ENCODE data around the gene PLPP3. TPM values are rescaled to one million over a fixed set of nuclear protein-coding genes. Genes with fewer than 3 reads are reported as not detected.

The PLPP3 gene
- total RNA-seq, 1 donor from 2014 or later = 198 TPM

GRCh38 chr1:56553046-56553445 is 26.3 kb downstream of the PLPP3 start:
- ATAC-seq = no peak
- no peak for DNase-seq (ENCODE audit: low spot score)
- intact Hi-C loops (cut with DNase I) = no loop called here

DNA sequence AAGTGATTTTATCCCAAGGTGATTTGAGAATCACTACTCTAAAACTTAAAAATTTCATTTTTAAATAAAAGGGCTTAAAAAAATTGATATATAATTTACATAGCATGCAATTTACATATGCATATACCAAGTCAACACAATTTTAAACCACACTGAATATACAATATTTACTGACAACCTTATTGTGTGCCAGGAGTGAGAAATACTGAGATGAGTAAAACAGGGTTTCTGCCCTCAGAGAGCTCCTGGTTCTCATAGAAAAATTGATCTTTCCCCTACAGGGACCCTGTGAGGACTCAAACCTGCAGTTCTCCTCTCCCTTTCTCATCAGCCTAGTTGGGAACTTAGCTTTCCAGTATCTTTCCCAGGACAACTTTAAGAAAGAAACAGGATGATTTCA is 27.0 kb downstream of the PLPP3 start:
- DNase-seq (ENCODE audit: low spot score) (no peak), ATAC-seq (no peak)
- intact Hi-C loops (cut with DNase I) = no loop called here

- no peak for DNase-seq (ENCODE audit: low spot score)
- intact Hi-C loops (cut with DNase I) = no loop called here
- ATAC-seq = no peak
Measured at GRCh38 chr1:56551691-56552090, 27.7 kb downstream of the PLPP3 start.

DNA sequence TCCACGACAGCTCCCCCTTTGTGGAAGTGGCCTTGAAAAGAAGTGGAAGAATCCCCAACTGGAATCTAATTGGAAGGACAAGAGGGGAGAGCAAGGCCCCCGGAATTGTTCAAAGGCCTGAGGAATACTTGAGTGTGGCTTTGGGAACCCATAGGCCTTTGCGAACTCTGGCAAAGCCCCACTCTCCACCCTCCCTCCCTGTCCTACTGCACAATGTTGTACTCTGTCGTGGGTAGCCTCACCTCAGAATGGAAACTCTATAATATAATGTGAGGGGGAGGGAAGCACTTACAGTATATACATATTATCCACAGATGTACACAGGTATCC is 28.5 kb downstream of the PLPP3 start:
- intact Hi-C loops (cut with DNase I) = no loop called here
- DNase-seq (ENCODE audit: low spot score) = no peak
- ATAC-seq = peak; percentile 11

DNA sequence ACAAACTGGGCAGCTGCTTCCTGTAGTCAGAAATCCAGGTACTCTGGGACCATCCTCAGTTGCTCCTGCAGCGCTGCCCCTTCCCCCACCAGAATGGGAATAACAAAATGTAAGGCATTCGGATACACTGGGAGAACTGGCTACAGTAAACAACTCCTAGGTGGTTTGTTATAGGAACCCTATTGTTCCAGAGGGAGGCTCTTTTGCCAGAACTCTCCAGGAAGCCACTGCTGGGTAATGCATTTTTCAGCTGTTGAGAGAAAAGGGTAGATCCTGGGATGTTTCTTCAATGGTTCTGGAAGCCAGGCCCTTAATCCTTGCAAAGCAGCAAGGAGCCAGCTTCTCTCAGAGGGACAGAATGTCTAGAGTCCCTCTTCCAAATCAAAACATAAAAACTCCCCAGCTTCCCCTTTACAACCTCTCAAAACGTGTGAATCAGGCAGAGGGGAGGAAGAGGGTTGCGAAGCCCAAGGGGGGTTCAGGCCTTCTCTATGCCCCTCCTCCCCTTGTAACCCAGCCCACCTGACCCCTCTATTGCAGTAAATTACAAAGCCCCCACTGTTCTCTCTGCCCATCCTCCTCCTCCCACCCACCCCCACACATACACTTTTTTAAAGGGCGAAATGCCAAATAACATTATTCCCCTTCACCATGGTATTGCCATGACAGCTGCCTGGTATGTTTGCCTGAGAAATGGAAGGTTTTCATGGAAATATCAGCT is 29.1 kb downstream of the PLPP3 start:
- no peak for DNase-seq (ENCODE audit: low spot score)
- intact Hi-C loops (cut with DNase I) = no loop called here
- peak; percentile 9 for ATAC-seq

- DNase-seq (ENCODE audit: low spot score) = no peak
- no peak for ATAC-seq
Measured at GRCh38 chr1:56548571-56548970, 30.8 kb downstream of the PLPP3 start.

GRCh38 chr1:56547977-56548376 is 31.4 kb downstream of the PLPP3 start:
- ATAC-seq (no peak), DNase-seq (ENCODE audit: low spot score) (no peak)

More at GRCh38 chr1:56548571-56548970, 30.8 kb downstream of the PLPP3 start:
- intact Hi-C loops (cut with DNase I) = no loop called here

DNA sequence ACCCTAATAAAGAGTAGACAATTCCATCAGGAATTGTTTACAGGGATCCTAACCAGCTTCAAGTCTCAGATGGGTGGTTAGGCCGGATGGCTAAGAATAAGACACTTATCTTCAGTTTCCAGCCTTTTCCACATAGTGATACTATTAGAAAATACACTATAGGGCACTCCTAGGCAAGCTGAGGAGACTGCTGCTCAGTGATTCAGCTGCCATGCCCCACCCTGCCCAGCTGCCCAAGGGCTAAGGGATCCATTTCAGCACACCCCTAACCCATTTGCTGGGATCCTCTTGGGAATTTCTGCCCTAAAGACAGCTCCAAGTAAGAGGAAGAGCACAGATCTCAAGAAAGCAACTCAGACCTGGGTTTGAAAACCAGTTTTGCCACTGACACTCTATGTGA is 31.9 kb downstream of the PLPP3 start:
- intact Hi-C loops (cut with DNase I) = no loop called here
- DNase-seq (ENCODE audit: low spot score) = no peak
- ATAC-seq = peak; percentile 29

More at GRCh38 chr1:56547977-56548376, 31.4 kb downstream of the PLPP3 start:
- intact Hi-C loops (cut with DNase I) = no loop called here

DNA sequence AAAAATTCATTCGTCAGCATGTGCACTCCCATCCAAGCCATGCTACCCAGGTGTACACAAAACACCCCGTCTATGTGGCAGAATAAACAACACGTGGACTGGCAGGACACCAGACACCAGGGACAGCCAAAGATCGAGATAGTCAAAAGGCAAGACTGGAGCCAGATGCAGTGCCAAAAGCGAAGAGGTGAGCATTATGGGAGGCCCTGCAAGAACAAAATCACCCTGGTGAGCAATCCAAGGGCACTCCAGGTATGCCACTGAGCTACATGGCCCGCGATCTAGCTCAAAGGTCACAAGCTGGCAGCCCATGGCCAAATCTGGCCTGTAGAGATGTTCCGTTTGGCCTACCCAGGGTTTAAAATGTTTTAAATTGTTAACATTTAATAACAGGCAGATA is 33.7 kb downstream of the PLPP3 start:
- intact Hi-C loops (cut with DNase I) = no loop called here
- ATAC-seq = no peak
- no peak for DNase-seq (ENCODE audit: low spot score)

- intact Hi-C loops (cut with DNase I) = no loop called here
- no peak for ATAC-seq
- no peak for DNase-seq (ENCODE audit: low spot score)
Measured at GRCh38 chr1:56543783-56544612, 35.4 kb downstream of the PLPP3 start.

- DNase-seq (ENCODE audit: low spot score) (no peak), ATAC-seq (no peak)
- intact Hi-C loops (cut with DNase I) = no loop called here
Measured at GRCh38 chr1:56542651-56543050, 36.7 kb downstream of the PLPP3 start.

DNA sequence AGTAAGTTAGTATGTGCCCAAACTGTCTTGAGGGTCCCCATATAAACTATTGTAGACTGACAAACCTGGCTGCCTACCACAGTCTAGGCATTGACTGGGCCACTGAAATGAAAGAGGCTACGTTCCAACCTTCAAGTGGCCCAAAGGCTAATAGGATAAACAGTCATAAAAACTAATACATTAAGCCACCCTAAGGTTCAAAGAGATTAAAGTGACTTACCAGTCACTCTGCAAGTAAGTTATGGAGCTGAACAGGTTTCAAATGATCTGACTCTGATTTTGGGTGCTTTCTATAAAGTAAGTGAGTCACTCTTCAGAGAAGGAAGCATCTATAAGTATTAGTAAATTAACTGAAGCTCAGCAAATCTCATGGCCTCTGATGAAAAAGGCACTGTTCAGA is 38.0 kb downstream of the PLPP3 start:
- no peak for ATAC-seq
- DNase-seq (ENCODE audit: low spot score) = no peak
- intact Hi-C loops (cut with DNase I) = no loop called here

- intact Hi-C loops (cut with DNase I) = no loop called here
- ATAC-seq = no peak
- no peak for DNase-seq (ENCODE audit: low spot score)
Measured at GRCh38 chr1:56540467-56540866, 38.9 kb downstream of the PLPP3 start.

DNA sequence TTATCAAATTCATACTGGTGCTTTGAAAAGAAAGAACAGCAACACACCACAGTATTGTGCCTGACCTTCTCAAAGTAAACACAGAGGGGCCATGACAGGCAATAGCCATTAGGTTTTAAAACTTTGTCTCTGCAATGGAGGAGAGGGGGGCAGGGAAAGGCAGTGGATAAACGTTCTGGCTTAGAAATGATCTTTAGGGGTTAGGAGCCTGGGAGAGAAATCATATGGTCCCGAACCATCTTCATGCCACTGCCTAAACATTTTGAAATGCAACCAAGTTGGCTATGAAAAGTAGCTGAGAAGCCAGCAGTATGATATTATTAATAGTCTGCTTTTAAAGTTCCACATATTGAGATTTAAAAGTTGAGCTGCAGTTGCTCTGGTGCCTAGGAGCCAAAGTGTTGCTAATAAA is 39.8 kb downstream of the PLPP3 start:
- DNase-seq (ENCODE audit: low spot score) = no peak
- ATAC-seq = no peak
- intact Hi-C loops (cut with DNase I) = no loop called here

- intact Hi-C loops (cut with DNase I) = no loop called here
- DNase-seq (ENCODE audit: low spot score) = no peak
- ATAC-seq = no peak
Measured at GRCh38 chr1:56538532-56538931, 40.8 kb downstream of the PLPP3 start.

- intact Hi-C loops (cut with DNase I) = no loop called here
- ATAC-seq = no peak
- DNase-seq (ENCODE audit: low spot score) = no peak
Measured at GRCh38 chr1:56537660-56538059, 41.7 kb downstream of the PLPP3 start.

DNA sequence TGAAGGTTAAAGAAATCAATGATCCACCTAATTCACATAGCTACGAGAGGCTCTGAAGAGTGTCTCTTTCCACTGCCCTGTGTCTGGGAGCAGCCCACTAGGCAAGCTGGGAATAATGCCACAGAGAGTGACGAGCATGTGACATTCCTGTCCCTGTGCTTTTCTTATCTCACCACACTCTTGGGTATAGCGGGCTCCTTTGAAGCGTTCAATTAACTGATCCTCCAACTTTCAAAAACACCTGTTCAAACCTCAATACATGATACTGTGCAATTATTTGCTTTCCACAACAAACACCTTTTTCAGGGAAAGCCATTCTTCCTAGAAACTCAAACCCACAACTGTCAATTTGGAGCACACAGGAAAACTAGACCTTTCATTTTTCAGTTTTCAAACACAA is 43.4 kb downstream of the PLPP3 start:
- ATAC-seq = no peak
- intact Hi-C loops (cut with DNase I) = no loop called here

GRCh38 chr1:56535362-56535761 is 44.0 kb downstream of the PLPP3 start:
- ATAC-seq (no peak), DNase-seq (ENCODE audit: low spot score) (no peak)
- intact Hi-C loops (cut with DNase I) = no loop called here

More for the DNA sequence above, 43.4 kb downstream of the PLPP3 start:
- no peak for DNase-seq (ENCODE audit: low spot score)

- intact Hi-C loops (cut with DNase I) = no loop called here
- no peak for ATAC-seq
- no peak for DNase-seq (ENCODE audit: low spot score)
Measured at GRCh38 chr1:56534130-56534651, 45.2 kb downstream of the PLPP3 start.

DNA sequence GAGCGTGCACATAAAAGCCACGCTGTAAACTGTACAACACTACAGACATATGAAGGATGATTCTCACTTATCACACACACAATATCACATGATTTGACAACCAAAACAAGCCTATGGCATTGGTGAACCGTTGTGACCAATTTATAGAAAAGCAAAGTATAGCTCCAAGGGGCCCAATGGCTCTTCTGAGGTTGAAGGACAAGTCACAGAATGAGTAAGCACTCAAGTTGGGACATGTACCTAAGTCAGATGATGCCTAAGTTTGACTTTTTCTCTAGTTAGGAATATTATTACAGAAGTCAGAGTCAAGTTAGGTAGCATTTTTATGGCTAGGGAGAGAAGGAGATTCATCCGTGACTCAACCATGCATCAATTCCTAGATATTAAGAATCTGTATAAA is 45.7 kb downstream of the PLPP3 start:
- intact Hi-C loops (cut with DNase I) = no loop called here
- DNase-seq (ENCODE audit: low spot score) = no peak
- ATAC-seq = no peak
